Right cardiac atrium (tissue), 5 donors: Measurements from ENCODE around the gene CCDC106. TPM values are rescaled to one million over a fixed set of nuclear protein-coding genes. Genes with fewer than 3 reads are reported as not detected.

Source experiments
- ATAC-seq, 2 donors: fragments of 200-7000 bp; cut with Tn5 transposase; one replicate each; pipeline versions ENCODE4 v1.8.0 to v1.9.1; 2020; ENCODE audit warnings: moderate library complexity in 2 of 2, mild to moderate bottlenecking in 1 of 2
- DNase-seq, 3 donors: peaks; one replicate each; pipeline ENCODE4 v3.0.0-alpha.2; 2020
- H3K27ac ChIP-seq: one replicate; pipeline ENCODE4 v1.5.1; 2013; ENCODE audit warnings: mild to moderate bottlenecking, low read length, control low read depth, moderate library complexity
- H3K27me3 ChIP-seq: one replicate; pipeline ENCODE4 v1.6.1; 2013; ENCODE audit not compliant: control insufficient read depth, insufficient read depth
- H3K4me1 ChIP-seq: one replicate; pipeline ENCODE4 v1.6.1; 2013; ENCODE audit warnings: low read length; ENCODE audit not compliant: control insufficient read depth, insufficient read depth
- H3K4me3 ChIP-seq: one replicate; pipeline ENCODE4 v1.5.1; 2013; ENCODE audit warnings: low read length, control low read depth
- H3K9me3 ChIP-seq: one replicate; pipeline ENCODE4 v1.6.1; 2013; ENCODE audit warnings: low read length; ENCODE audit not compliant: control insufficient read depth
- WGBS: extraction: QIAGEN DNeasy Blood & Tissue Kit; methylation state at CpG from one replicate; pipeline ENCODE4 v1.1.7; 2013; 5-methylcytosine and 5-hydroxymethylcytosine counted together
- intact Hi-C, 4 donors: fragments of 100-400 bp; cut with DNase I; formaldehyde crosslinking; loops; one replicate each; pipeline versions ENCODE4 v1.11.0 to v1.14.0; 2022 to 2023
- polyA plus RNA-seq: library from polyadenylated mRNA; stranded (reverse); fragments of 200-250 nt; gene quantifications from one replicate; pipeline ENCODE4 v1.2.3, GENCODE V29; 2013
- total RNA-seq, 4 donors: library from RNA; stranded (reverse); fragmentation: NEBNext Ultra II Directional; extraction: Animal tissue kit (Norgen Biotek cat#: 25700); gene quantifications; one replicate each; pipeline ENCODE4 v1.2.1, GENCODE V29; 2021
- donor health status: healthy with polysubstance abuse.
- donor health status: DM: no; HTN: yes; CAD: no.
- donor health status: DM: no; HTN: no; CAD: no.
- donor health status: DM: no; HTN: yes; CAD: no; lungs with severe emphysema.
- donor health status: DM: yes; HTN: yes; CAD: no.

CCDC106 gene
- total and polyA plus RNA-seq, 5 donors = 23.6 to 30.4 (median 24.5) TPM

GRCh38 chr19:55644191-55644833, 3.7 kb upstream of the CCDC106 start:
- H3K4me1 ChIP-seq = peaks cover 6% of the 10 kb centered on the region
- no peaks in the 10 kb centered on the region for H3K27me3 ChIP-seq
- no peak for ATAC-seq
- intact Hi-C loops = no loop called here
- H3K27ac ChIP-seq = no peak overlapping the region
- DNase-seq = peak in 1 of 3 donors; percentile 61
- WGBS = 46% methylated on average over 12 of the region's 12 CpGs
- H3K9me3 ChIP-seq = no peaks in the 10 kb centered on the region
- H3K4me3 ChIP-seq = peak overlapping the region; percentile 85

GRCh38 chr19:55644842-55645511, 3.0 kb upstream of the CCDC106 start:
- Histone ChIP-seq H3K4me1 (peaks cover 3% of the 10 kb centered on the region), H3K9me3 (no peaks in the 10 kb centered on the region), H3K27me3 (no peaks in the 10 kb centered on the region), H3K4me3 (no peak overlapping the region), H3K27ac (no peak overlapping the region)
- 89% methylated on average over 28 of the region's 28 CpGs for WGBS
- intact Hi-C loops = no loop called here
- DNase-seq (no peak), ATAC-seq (no peak)

DNA sequence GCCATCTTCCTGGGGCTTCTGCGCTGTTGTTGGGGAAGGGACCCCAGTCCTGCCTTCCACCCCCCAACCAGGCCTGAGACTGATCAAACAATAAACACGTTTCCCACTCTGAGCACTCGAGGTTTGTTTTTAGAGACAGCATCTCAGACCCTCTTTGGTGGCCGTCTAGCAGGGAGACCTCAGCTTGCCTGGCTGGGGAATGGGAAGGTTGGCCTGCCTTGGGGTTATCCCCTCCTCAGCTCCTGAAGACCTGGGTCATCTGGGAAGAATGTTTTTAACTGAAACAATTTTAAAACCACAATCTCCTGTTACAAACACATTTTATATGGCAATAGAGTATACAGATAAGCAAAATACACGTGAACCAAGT, 2.5 kb upstream of the CCDC106 start:
- WGBS = 71% methylated on average over 5 of the region's 5 CpGs
- DNase-seq = peak in 1 of 3 donors; percentile 7

DNA sequence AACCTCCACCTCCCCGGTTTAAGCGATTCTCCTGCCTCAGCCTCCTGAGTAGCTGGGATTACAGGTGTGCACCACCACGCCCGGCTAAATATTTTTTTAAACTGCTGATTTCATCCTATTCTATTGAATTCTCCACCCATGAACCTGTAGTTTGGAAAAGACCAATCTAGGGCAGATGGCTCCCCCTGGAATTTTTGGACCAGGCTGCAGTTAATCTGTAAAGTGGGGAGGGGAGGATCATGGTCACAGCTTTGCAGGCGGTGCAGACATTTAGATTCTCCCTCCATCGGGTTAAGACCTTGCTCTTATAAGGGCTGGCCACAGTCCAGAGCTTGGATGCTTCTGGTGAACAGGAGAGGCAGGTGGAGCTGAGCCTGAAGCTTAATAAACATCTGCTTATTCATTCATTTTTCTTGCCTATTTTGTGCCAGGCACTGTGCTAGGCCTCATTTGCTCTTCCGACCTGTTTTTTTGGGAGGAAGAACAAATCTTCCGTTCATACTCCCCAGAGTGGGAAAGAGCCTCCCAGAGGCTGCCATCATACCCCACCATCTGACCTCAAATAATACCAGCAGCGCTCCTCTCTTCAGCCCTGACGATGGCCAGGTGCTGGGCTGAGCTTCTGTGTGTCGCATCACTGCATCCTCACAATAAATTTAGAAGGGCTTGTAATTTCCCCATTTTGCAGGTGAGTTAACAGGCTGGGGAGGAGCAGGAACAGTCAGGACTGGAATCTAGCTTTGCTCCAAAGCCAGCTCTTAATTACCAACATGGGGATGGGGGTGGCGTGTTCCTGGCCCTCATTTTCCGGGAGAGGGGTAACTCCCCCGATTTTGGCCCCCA, 902 bp upstream of the CCDC106 start:
- peak overlapping the region; percentile 65 for H3K4me3 ChIP-seq
- intact Hi-C loops = no loop called here
- peak overlapping the region; percentile 39 for H3K27ac ChIP-seq
- no peak for ATAC-seq
- WGBS = 41% methylated on average over 14 of the region's 14 CpGs
- no peaks in the 10 kb centered on the region for H3K4me1 ChIP-seq
- no peak for DNase-seq
- no peaks in the 10 kb centered on the region for H3K27me3 ChIP-seq
- H3K9me3 ChIP-seq = no peaks in the 10 kb centered on the region

More for the DNA sequence above, 2.5 kb upstream of the CCDC106 start:
- H3K4me1 ChIP-seq = no peaks in the 10 kb centered on the region
- H3K27me3 ChIP-seq = no peaks in the 10 kb centered on the region
- intact Hi-C loops = no loop called here
- H3K9me3 ChIP-seq = no peaks in the 10 kb centered on the region
- ATAC-seq = no peak
- no peak overlapping the region for H3K27ac ChIP-seq
- no peak overlapping the region for H3K4me3 ChIP-seq

GRCh38 chr19:55648585-55649267, 714 bp downstream of the CCDC106 start:
- ATAC-seq = no peak
- Histone ChIP-seq H3K4me1 (no peaks in the 10 kb centered on the region), H3K27me3 (no peaks in the 10 kb centered on the region), H3K4me3 (peak overlapping the region; percentile 65), H3K27ac (peak overlapping the region; percentile 39), H3K9me3 (no peaks in the 10 kb centered on the region)
- no peak for DNase-seq
- 18% methylated on average over 25 of the region's 25 CpGs for WGBS
- intact Hi-C loops = no loop called here

DNA sequence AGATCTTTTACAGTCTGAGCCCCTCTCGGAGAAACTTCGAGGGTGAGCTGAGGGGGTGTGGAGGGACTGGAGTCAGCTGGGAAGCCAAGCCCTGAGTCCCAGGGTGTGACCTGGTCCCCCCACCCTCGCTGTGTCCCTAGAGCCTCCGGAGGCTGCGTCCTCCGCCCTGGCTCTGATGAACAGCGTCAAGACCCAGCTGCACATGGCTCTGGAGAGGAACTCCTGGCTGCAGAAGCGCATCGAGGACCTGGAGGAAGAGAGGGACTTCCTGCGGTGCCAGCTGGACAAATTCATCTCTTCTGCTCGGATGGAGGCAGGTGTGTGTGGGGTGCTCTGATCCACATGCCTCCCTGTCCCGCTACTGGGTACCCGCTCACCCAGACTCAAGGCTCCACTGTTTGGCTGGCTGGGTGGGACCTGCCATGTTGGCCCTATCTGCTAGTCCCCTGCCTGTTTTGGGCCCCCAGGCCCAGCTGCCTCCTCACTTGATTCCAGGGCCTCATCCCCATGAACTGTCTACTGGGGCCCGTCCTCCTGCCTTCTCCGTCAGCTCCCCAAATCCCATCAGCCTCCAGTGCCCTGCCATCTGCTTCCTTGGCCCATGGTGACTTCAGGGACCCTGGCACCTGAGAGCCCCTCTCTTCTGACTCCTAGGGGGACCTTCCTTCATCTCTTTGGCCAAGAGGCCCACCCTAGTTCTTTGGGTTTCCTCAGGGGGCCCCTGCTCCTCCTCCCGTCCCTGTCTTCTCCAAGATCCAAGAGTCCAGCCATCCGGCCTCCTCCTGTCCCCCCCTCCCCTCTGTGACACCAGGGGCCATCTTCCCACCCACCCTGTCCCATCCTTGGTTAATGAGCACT, 1.5 kb downstream of the CCDC106 start:
- peak in 1 of 3 donors; percentile 46 for DNase-seq
- no peaks in the 10 kb centered on the region for H3K4me1 ChIP-seq
- intact Hi-C loops = no loop called here
- H3K9me3 ChIP-seq = no peaks in the 10 kb centered on the region
- no peaks in the 10 kb centered on the region for H3K27me3 ChIP-seq
- no peak for ATAC-seq
- H3K27ac ChIP-seq = no peak overlapping the region
- peak overlapping the region; percentile 65 for H3K4me3 ChIP-seq
- WGBS = 79% methylated on average over 17 of the region's 17 CpGs

- Histone ChIP-seq H3K4me1 (no peaks in the 10 kb centered on the region), H3K4me3 (no peak overlapping the region), H3K9me3 (no peaks in the 10 kb centered on the region), H3K27ac (no peak overlapping the region), H3K27me3 (no peaks in the 10 kb centered on the region)
- ATAC-seq (no peak), DNase-seq (peak in 1 of 3 donors; percentile 14)
- 89% methylated on average over 4 of the region's 4 CpGs for WGBS
- intact Hi-C loops = no loop called here
Observed at GRCh38 chr19:55650126-55650557, 2.1 kb downstream of the CCDC106 start.

DNA sequence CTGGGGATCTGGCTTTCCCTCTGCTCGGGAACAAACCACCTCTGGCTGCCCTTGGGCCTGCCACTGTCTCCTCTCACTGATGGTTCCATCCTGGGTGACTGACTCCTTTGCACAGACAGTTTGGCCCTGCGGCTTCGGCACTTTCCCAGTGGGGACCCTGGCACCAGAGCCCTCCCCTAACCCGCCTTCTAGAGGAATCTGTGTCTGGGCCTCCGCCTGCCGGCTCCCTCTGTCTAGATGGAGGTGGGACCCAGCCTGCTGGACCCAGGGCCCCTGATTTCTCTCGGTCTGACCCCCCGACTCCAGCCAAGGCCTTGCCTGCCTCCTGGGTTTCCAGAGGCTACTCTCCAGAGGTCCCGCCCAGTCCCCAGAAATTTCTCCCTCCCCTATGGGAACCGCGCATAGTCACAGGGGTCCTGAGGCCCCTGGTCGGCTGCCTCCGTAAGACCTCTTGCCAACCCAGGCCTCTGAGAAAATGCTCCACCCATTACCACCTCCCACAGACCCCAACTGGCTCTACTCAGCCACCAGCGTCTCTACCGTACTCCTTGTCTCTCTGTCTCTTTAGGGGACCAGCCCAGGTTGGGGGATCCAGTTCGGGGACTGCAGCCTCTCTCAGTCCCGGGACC, 2.7 kb downstream of the CCDC106 start:
- DNase-seq = peak in 1 of 3 donors; percentile 64
- WGBS = 92% methylated on average over 17 of the region's 17 CpGs
- Histone ChIP-seq H3K4me3 (no peak overlapping the region), H3K27me3 (no peaks in the 10 kb centered on the region), H3K4me1 (no peaks in the 10 kb centered on the region), H3K27ac (no peak overlapping the region), H3K9me3 (no peaks in the 10 kb centered on the region)
- intact Hi-C loops = no loop called here
- no peak for ATAC-seq

- WGBS = 81% methylated on average over 18 of the region's 18 CpGs
- intact Hi-C loops = no loop called here
- H3K9me3 ChIP-seq = no peaks in the 10 kb centered on the region
- H3K27ac ChIP-seq = no peak overlapping the region
- DNase-seq (no peak), ATAC-seq (no peak)
- H3K27me3 ChIP-seq = no peaks in the 10 kb centered on the region
- H3K4me1 ChIP-seq = no peaks in the 10 kb centered on the region
- H3K4me3 ChIP-seq = no peak overlapping the region
Observed at GRCh38 chr19:55651236-55651635, 3.2 kb downstream of the CCDC106 start.
